T47D (cell line): ENCODE measurements around the gene PSMB7.

Source experiments
- DNase-seq, 2 experiments: peaks; one replicate each; pipeline versions ENCODE4 v3.0.0 to v3.0.0-alpha.2; 2011 to 2012; ENCODE audit warnings: low read depth in 1 of 2, low spot score in 1 of 2
- JUND ChIP-seq: IDR thresholded peaks from 2 replicates; pipeline ENCODE4 v1.6.1; 2012; ENCODE audit warnings: low read depth
- in situ Hi-C: cut with HindIII; loops from 2 replicates; pipeline ENCODE4 v1.10.0; 2016; ENCODE audit warnings: low sequenced_read_pairs, low pct_unique_long_range_greater_than_20kb

PSMB7 gene

GRCh38 chr9:124394596-124394995 lies 20.6 kb downstream of the PSMB7 start:
- no peak for DNase-seq
- no peak for TF ChIP-seq JUND
- in situ Hi-C loops: no loop called here

- in situ Hi-C loops: no loop called here
- DNase-seq: no peak
- TF ChIP-seq JUND: no peak
Observed at GRCh38 chr9:124394167-124394566, 21.1 kb downstream of the PSMB7 start.

GRCh38 chr9:124392871-124393460 lies 22.3 kb downstream of the PSMB7 start:
- in situ Hi-C loops: no loop called here
- no peak for TF ChIP-seq JUND
- DNase-seq: peak in 1 of 2 experiments; percentile 37

GRCh38 chr9:124392254-124392870 lies 22.9 kb downstream of the PSMB7 start:
- in situ Hi-C loops: no loop called here

DNA sequence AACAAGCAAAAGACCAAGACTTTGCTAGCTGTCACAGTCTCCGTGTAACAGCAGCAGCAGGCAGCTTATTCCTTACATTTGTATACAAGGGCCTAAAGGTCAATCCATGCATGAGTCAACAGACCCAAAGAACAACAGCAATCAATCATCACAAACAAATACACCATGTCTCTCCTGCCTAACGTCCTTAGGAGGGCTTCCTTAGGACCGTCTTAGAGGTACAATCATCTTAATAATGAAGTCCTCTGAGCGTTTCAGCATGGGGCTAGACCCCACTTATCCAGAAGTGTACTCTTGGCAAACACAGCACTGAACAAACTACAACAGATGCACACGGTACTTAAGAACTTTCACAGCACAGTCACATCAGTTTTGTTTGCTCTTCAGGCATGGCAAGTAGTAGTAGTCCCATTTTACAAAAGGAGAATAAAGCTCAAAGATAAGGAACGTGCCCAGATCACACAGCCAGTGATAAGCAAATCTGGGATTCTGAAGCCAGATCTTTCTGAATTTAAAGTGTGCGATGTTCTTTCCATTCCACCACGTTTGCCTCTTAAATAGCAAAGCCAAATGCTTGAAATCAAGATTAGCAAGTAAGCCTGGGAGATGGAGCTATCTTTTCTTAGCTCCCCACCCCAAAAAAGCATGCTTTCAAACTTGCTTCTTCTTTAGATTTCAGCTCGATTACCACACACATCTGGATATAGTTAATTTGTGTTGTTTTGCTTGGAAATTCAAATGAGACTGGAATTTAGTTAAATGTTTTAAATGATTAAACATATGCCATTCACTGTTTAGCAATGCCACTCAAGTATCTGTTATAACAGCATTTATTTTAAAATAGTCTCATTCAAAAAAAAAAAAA lies 24.2 kb downstream of the PSMB7 start:
- in situ Hi-C loops: no loop called here
- TF ChIP-seq JUND: no peak
- peak in 1 of 2 experiments; percentile 25 for DNase-seq

More at GRCh38 chr9:124392254-124392870, 22.9 kb downstream of the PSMB7 start:
- no peak for DNase-seq
- TF ChIP-seq JUND: no peak

GRCh38 chr9:124389146-124389939 lies 25.9 kb downstream of the PSMB7 start:
- TF ChIP-seq JUND: no peak
- in situ Hi-C loops: no loop called here
- no peak for DNase-seq

- in situ Hi-C loops: no loop called here
- no peak for TF ChIP-seq JUND
Observed at GRCh38 chr9:124388275-124389048, 26.8 kb downstream of the PSMB7 start.

GRCh38 chr9:124386201-124386600 lies 29.0 kb downstream of the PSMB7 start:
- no peak for TF ChIP-seq JUND
- in situ Hi-C loops: no loop called here

More at GRCh38 chr9:124388275-124389048, 26.8 kb downstream of the PSMB7 start:
- no peak for DNase-seq

DNA sequence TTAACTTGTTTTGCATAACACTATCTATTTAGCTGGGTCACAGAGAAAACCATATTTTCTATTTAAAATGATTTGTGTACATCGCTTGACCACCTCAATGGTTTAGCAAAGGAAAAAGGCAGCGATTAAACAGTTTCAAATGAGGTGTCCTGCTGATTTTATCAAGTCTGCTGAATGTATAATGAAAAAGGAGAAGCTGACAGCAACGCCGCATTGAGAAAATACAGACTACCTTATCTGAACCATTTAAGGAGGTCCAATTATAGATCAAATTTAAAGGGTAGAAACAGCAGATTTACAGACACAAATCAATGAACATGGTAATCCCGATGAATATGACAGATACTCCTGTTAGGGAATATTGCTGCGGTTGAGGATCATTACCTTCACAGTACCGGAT lies 29.6 kb downstream of the PSMB7 start:
- no peak for DNase-seq
- TF ChIP-seq JUND: no peak
- in situ Hi-C loops: no loop called here

More at GRCh38 chr9:124386201-124386600, 29.0 kb downstream of the PSMB7 start:
- no peak for DNase-seq

- in situ Hi-C loops: no loop called here
- no peak for TF ChIP-seq JUND
- no peak for DNase-seq
Observed at GRCh38 chr9:124384846-124385245, 30.4 kb downstream of the PSMB7 start.

- TF ChIP-seq JUND: no peak
- DNase-seq: no peak
- in situ Hi-C loops: no loop called here
Observed at GRCh38 chr9:124384210-124384609, 31.0 kb downstream of the PSMB7 start.
